Ishikawa (cell line): ENCODE data around the gene TMEM266.

Experiments used
- CREB1 ChIP-seq: IDR thresholded peaks from 2 replicates; pipeline ENCODE4 v1.6.1; 2012; ENCODE audit warnings: low read depth
- EP300 ChIP-seq: IDR thresholded peaks from 2 replicates; pipeline ENCODE4 v1.6.1; 2012; ENCODE audit warnings: borderline replicate concordance
- FOXM1 ChIP-seq: IDR thresholded peaks from 2 replicates; pipeline ENCODE4 v1.6.1; 2012; ENCODE audit warnings: low read depth, borderline replicate concordance
- MAX ChIP-seq: IDR thresholded peaks from 2 replicates; pipeline ENCODE4 v1.6.1; 2012
- NFIC ChIP-seq: IDR thresholded peaks from 2 replicates; pipeline ENCODE4 v1.6.1; 2012
- RAD21 ChIP-seq: IDR thresholded peaks from 2 replicates; pipeline ENCODE4 v1.6.1; 2012; ENCODE audit warnings: low read depth
- TAF1 ChIP-seq: IDR thresholded peaks from 2 replicates; pipeline ENCODE4 v1.6.1; 2012; ENCODE audit warnings: low read depth, mild to moderate bottlenecking
- TCF12 ChIP-seq: IDR thresholded peaks from 2 replicates; pipeline ENCODE4 v1.6.1; 2012; ENCODE audit warnings: low read depth
- USF1 ChIP-seq: IDR thresholded peaks from 2 replicates; pipeline ENCODE4 v1.6.1; 2012
- YY1 ChIP-seq: IDR thresholded peaks from 2 replicates; pipeline ENCODE4 v1.6.1; 2012; ENCODE audit warnings: low read depth
- ZBTB7A ChIP-seq: IDR thresholded peaks from 2 replicates; pipeline ENCODE4 v1.6.1; 2012; ENCODE audit warnings: low read depth
- TF ChIP-seq, protein P1 (sequence below): IDR thresholded peaks from 2 replicates; pipeline ENCODE4 v1.6.1; 2012; ENCODE audit warnings: low read depth, mild to moderate bottlenecking

GRCh38 chr15:76060118-76060989 is 569 bp downstream of the TMEM266 start:
- TF ChIP-seq YY1 (no peak), MAX (no peak), EP300 (no peak), FOXM1 (no peak), TAF1 (no peak), ZBTB7A (no peak), RAD21 (no peak), NFIC (no peak), USF1 (no peak), CREB1 (no peak), TCF12 (no peak)
- TF ChIP-seq, protein P1, sequence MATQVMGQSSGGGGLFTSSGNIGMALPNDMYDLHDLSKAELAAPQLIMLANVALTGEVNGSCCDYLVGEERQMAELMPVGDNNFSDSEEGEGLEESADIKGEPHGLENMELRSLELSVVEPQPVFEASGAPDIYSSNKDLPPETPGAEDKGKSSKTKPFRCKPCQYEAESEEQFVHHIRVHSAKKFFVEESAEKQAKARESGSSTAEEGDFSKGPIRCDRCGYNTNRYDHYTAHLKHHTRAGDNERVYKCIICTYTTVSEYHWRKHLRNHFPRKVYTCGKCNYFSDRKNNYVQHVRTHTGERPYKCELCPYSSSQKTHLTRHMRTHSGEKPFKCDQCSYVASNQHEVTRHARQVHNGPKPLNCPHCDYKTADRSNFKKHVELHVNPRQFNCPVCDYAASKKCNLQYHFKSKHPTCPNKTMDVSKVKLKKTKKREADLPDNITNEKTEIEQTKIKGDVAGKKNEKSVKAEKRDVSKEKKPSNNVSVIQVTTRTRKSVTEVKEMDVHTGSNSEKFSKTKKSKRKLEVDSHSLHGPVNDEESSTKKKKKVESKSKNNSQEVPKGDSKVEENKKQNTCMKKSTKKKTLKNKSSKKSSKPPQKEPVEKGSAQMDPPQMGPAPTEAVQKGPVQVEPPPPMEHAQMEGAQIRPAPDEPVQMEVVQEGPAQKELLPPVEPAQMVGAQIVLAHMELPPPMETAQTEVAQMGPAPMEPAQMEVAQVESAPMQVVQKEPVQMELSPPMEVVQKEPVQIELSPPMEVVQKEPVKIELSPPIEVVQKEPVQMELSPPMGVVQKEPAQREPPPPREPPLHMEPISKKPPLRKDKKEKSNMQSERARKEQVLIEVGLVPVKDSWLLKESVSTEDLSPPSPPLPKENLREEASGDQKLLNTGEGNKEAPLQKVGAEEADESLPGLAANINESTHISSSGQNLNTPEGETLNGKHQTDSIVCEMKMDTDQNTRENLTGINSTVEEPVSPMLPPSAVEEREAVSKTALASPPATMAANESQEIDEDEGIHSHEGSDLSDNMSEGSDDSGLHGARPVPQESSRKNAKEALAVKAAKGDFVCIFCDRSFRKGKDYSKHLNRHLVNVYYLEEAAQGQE = no peak
